Hepatocyte (in vitro differentiated cells): ENCODE measurements around the gene MAP3K20. TPM values are rescaled to one million over a fixed set of nuclear protein-coding genes. Genes with fewer than 3 reads are reported as not detected.

Source experiments
- DNase-seq: peaks from one replicate; pipeline ENCODE4 v3.0.0-alpha.2; 2016; ENCODE audit warnings: low spot score
- H2AFZ ChIP-seq: fragments of 200-600 bp; sonication (generic); 2 replicates; pipeline ENCODE4 v1.6.0; 2016; ENCODE audit warnings: antibody characterized with exemption, mild to moderate bottlenecking
- H3K27ac ChIP-seq: fragments of 200-600 bp; sonication (generic); 2 replicates; pipeline ENCODE4 v1.5.1; 2016; ENCODE audit warnings: mild to moderate bottlenecking
- H3K27me3 ChIP-seq: fragments of 200-600 bp; sonication (generic); 2 replicates; pipeline ENCODE4 v1.6.1; 2016
- H3K36me3 ChIP-seq: fragments of 200-600 bp; sonication (generic); replicated peaks from 2 replicates; pipeline ENCODE4 v1.5.1; 2016; ENCODE audit warnings: low read depth; ENCODE audit not compliant: insufficient read depth
- H3K4me1 ChIP-seq: fragments of 200-600 bp; sonication (generic); 2 replicates; pipeline ENCODE4 v1.5.1; 2016; ENCODE audit warnings: mild to moderate bottlenecking, moderate library complexity; ENCODE audit not compliant: insufficient read depth
- H3K4me2 ChIP-seq: fragments of 200-600 bp; sonication (generic); 2 replicates; pipeline ENCODE4 v1.6.0; 2016
- H3K4me3 ChIP-seq: fragments of 200-600 bp; sonication (generic); 2 replicates; pipeline ENCODE4 v1.5.1; 2016; ENCODE audit warnings: mild to moderate bottlenecking
- H3K79me2 ChIP-seq: fragments of 200-600 bp; sonication (generic); 2 replicates; pipeline ENCODE4 v1.6.0; 2017; ENCODE audit warnings: mild to moderate bottlenecking
- H3K9me2 ChIP-seq: fragments of 200-600 bp; sonication (generic); replicated peaks from 2 replicates; pipeline ENCODE4 v1.6.0; 2017; ENCODE audit warnings: mild to moderate bottlenecking; ENCODE audit not compliant: insufficient read depth
- H3K9me3 ChIP-seq: fragments of 200-600 bp; sonication (generic); 2 replicates; pipeline ENCODE4 v1.5.1; 2016; ENCODE audit warnings: low read depth, mild to moderate bottlenecking
- H4K20me1 ChIP-seq: fragments of 200-600 bp; sonication (generic); 2 replicates; pipeline ENCODE4 v1.6.0; 2016; ENCODE audit warnings: mild to moderate bottlenecking; ENCODE audit not compliant: insufficient read depth, poor library complexity, severe bottlenecking
- CTCF ChIP-seq: fragments of 200-600 bp; sonication (generic); IDR thresholded peaks from 2 replicates; pipeline ENCODE4 v1.5.1; 2016; ENCODE audit warnings: antibody characterized with exemption, mild to moderate bottlenecking; ENCODE audit not compliant: poor library complexity
- EZH2 ChIP-seq: fragments of 200-600 bp; sonication (generic); IDR thresholded peaks from 2 replicates; pipeline ENCODE4 v1.6.1; 2016; ENCODE audit warnings: antibody characterized with exemption, mild to moderate bottlenecking, borderline replicate concordance
- EZH2phosphoT487 ChIP-seq: fragments of 200-600 bp; sonication (generic); IDR thresholded peaks from one replicate; pipeline ENCODE4 v1.6.1; 2018; ENCODE audit warnings: antibody characterized with exemption, mild to moderate bottlenecking, low read depth, moderate library complexity; ENCODE audit not compliant: unreplicated experiment, severe bottlenecking
- WGBS: methylation state at CpG from one replicate; pipeline ENCODE4 v1.1.6; 2016; ENCODE audit warnings: low lambda C conversion rate; ENCODE audit errors: missing lambda C conversion rate; 5-methylcytosine and 5-hydroxymethylcytosine counted together
- polyA plus RNA-seq: library from polyadenylated mRNA; unstranded; fragments of >200 nt; fragmentation: Nextera tagmentation; extraction: Ambion mirVana; gene quantifications from 2 replicates; pipeline ENCODE4 v1.2.1, GENCODE V29; 2016
- total RNA-seq: library from RNA; depleted of rRNA; stranded (reverse); fragments of >200 nt; gene quantifications from 2 replicates; pipeline ENCODE4 v1.2.3, GENCODE V29; 2014

MAP3K20 gene
- total and polyA plus RNA-seq, 2 experiments from 2014 or later, result 16.5 to 23.3 TPM

GRCh38 chr2:173271135-173271534 is 195.5 kb downstream of the MAP3K20 start:
- H3K4me1 ChIP-seq, result no peaks in the 10 kb centered on the region
- H3K27me3 ChIP-seq, result no peaks in the 10 kb centered on the region
- H3K36me3 ChIP-seq, result no peaks in the 10 kb centered on the region
- DNase-seq, result no peak
- no peak overlapping the region for H3K4me2 ChIP-seq
- no peaks in the 10 kb centered on the region for H4K20me1 ChIP-seq
- H3K4me3 ChIP-seq, result no peak overlapping the region
- no peaks in the 10 kb centered on the region for H3K79me2 ChIP-seq
- H3K9me2 ChIP-seq, result no peaks in the 10 kb centered on the region
- H2AFZ ChIP-seq, result no peak overlapping the region
- whole genome bisulfite sequencing, result 91% methylated on average over 2 of the region's 2 CpGs
- TF ChIP-seq CTCF (no peak), EZH2phosphoT487 (no peak), EZH2 (no peak)
- no peaks in the 10 kb centered on the region for H3K9me3 ChIP-seq
- no peak overlapping the region for H3K27ac ChIP-seq

GRCh38 chr2:173271825-173272224 is 196.2 kb downstream of the MAP3K20 start:
- 69% methylated on average over 5 of the region's 5 CpGs for WGBS
- no peak overlapping the region for H3K4me2 ChIP-seq
- H3K36me3 ChIP-seq, result no peaks in the 10 kb centered on the region

GRCh38 chr2:173272849-173273248 is 197.2 kb downstream of the MAP3K20 start:
- Histone ChIP-seq H3K4me1 (no peaks in the 10 kb centered on the region), H3K27me3 (no peaks in the 10 kb centered on the region), H3K4me3 (no peak overlapping the region), H2AFZ (no peak overlapping the region), H3K9me3 (no peaks in the 10 kb centered on the region), H3K9me2 (no peaks in the 10 kb centered on the region), H3K79me2 (no peaks in the 10 kb centered on the region), H3K27ac (no peak overlapping the region), H3K4me2 (no peak overlapping the region), H4K20me1 (no peaks in the 10 kb centered on the region), H3K36me3 (no peaks in the 10 kb centered on the region)
- no peak for TF ChIP-seq EZH2
- 76% methylated on average over 3 of the region's 3 CpGs for WGBS
- no peak for DNase-seq

More at GRCh38 chr2:173271825-173272224, 196.2 kb downstream of the MAP3K20 start:
- Histone ChIP-seq H3K9me2 (no peaks in the 10 kb centered on the region), H3K27me3 (no peaks in the 10 kb centered on the region), H2AFZ (no peak overlapping the region), H3K4me1 (no peaks in the 10 kb centered on the region), H3K27ac (no peak overlapping the region), H3K4me3 (no peak overlapping the region), H4K20me1 (no peaks in the 10 kb centered on the region), H3K79me2 (no peaks in the 10 kb centered on the region), H3K9me3 (no peaks in the 10 kb centered on the region)
- DNase-seq, result no peak
- TF ChIP-seq CTCF, result no peak
- no peak for TF ChIP-seq EZH2
- TF ChIP-seq EZH2phosphoT487, result no peak

GRCh38 chr2:173278794-173279526 is 203.3 kb downstream of the MAP3K20 start:
- Histone ChIP-seq H4K20me1 (no peaks in the 10 kb centered on the region), H3K9me3 (no peaks in the 10 kb centered on the region), H3K27me3 (no peaks in the 10 kb centered on the region), H2AFZ (no peak overlapping the region), H3K4me2 (no peak overlapping the region), H3K79me2 (no peaks in the 10 kb centered on the region), H3K27ac (no peak overlapping the region), H3K9me2 (no peaks in the 10 kb centered on the region), H3K36me3 (no peaks in the 10 kb centered on the region), H3K4me3 (no peak overlapping the region), H3K4me1 (no peaks in the 10 kb centered on the region)
- 93% methylated on average over 3 of the region's 3 CpGs for WGBS
- DNase-seq, result no peak
- no peak for TF ChIP-seq EZH2
- TF ChIP-seq EZH2phosphoT487, result no peak
- TF ChIP-seq CTCF, result no peak
